ENCODE data around the gene AKAP3. TPM values are rescaled to one million over a fixed set of nuclear protein-coding genes. Genes with fewer than 3 reads are reported as not detected.
A peak's percentile ranks its signal among the peaks of the same experiment; 100 is the strongest.

Gene AKAP3
- total RNA-seq, 8 experiments from 2014 or later = 2.3 to 8.1 (median 4.7) TPM

DNA sequence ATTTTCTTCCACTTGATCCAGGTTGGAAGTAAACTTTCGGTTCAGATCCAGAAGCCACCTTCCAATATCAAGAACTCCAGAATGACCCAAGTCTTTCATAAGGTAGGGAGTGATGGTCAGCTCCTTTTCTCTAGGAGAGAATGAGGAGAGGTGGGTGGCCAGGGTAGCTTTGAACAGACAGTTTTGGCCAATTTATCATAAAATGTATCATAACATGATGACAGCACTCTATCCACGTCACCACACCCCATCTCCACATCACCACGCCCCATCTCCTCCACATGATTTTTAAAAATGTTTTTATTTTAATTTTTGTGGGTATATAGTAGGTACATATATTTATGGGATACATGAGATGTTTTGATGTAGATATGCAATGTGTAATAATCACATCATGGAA, 59.9 kb downstream of the AKAP3 start:
- Histone ChIP-seq H3K4me3 (no peak overlapping the region), H3K27ac (no peak overlapping the region), H3K4me1 (replicated peaks in 1 of 2) (no peaks in the 10 kb centered on the region)
- WGBS, 10 experiments = 56 to 100% (median 83%) methylated on average over 1 to 3 of the region's 3 CpGs; no CpG with 5 or more reads in 3 of the 10 experiments
- in situ Hi-C loops (cut with MboI; ENCODE audit: low pct_unique_long_range_greater_than_20kb in 2 of 9, low sequenced_read_pairs in 9 of 9, unreplicated experiment in 9 of 9) = no loop called here
- no peak for ATAC-seq (replicated peaks in 6 of 8)

DNA sequence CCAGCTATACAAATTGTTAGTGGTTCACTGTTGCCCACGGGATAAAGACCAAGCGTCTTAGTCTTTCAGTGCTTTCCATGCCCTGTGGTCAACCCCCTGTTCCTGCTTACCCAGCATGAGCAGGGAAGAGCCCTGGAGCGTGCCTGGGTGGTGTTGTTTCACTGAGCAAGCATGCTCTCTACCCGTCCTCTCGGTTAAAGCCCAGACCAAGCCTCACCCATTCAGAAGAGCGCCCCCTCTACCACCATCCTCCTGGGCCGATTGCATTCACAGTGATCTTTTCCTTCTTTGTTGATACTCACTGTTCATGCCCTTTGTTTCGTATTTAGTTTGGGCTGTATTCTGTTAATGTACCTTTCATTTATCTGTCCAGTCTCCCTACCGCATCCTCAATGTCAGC, 61.7 kb downstream of the AKAP3 start:
- Histone ChIP-seq H3K27ac (no peak overlapping the region), H3K4me3 (no peak overlapping the region), H3K4me1 (replicated peaks in 1 of 2) (no peaks in the 10 kb centered on the region)
- ATAC-seq (replicated peaks in 6 of 8) = peak in 1 of 8 experiments; percentile 58
- 25 to 80% (median 68%) methylated on average over 1 to 9 of the region's 9 CpGs; no CpG with 5 or more reads in 1 of the 10 experiments for WGBS, 10 experiments
- in situ Hi-C loops (cut with MboI; ENCODE audit: low pct_unique_long_range_greater_than_20kb in 2 of 9, low sequenced_read_pairs in 9 of 9, unreplicated experiment in 9 of 9) = no loop called here

DNA sequence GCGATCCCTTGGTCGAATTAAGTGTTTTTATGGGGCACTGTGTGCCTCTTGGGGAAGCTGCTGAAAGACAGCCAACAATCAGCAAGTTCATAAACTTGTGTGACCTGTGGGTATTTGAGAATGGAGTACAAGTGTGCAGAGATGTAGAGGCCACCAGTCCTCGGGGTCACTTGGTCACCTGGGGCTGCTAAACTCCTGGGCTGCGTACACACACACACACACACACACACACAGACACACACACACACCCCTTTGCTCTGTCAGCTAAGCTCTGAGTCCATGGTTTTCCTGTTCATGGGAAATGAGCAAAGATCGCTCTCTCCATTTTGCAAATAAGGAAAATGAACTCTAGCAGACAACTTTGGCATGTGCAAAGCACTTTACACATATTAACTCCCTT, 62.4 kb downstream of the AKAP3 start:
- in situ Hi-C loops (cut with MboI; ENCODE audit: low pct_unique_long_range_greater_than_20kb in 2 of 9, low sequenced_read_pairs in 9 of 9, unreplicated experiment in 9 of 9) = no loop called here
- WGBS, 10 experiments = 10 to 93% (median 59%) methylated on average over 1 to 3 of the region's 5 CpGs; no CpG with 5 or more reads in 4 of the 10 experiments
- no peaks in the 10 kb centered on the region for H3K4me1 ChIP-seq (replicated peaks in 1 of 2)

DNA sequence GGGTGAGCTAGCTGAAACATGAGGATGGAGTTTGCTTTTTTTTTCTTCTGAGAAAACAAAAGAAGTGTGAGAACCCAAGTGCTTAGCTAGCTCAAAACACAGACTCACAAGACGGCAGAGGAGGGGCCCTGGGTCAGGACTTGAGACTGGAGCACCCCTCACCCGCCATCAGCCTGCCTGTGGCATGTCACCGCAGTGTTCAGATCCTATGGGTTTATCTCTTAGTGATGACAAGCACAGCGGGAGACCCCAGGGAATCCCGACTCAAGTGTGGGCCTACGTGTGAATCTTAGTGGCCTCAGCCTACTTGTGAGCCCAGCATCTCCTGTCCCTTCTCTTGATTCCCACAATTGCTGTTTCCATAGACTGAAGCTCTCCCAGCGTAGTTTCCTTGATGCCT, 64.0 kb downstream of the AKAP3 start:
- ATAC-seq (replicated peaks in 6 of 8) = no peak
- H3K27ac ChIP-seq = no peak overlapping the region
- 46 to 100% (median 82%) methylated on average over 1 to 7 of the region's 7 CpGs; no CpG with 5 or more reads in 3 of the 10 experiments for WGBS, 10 experiments
- in situ Hi-C loops (cut with MboI; ENCODE audit: low pct_unique_long_range_greater_than_20kb in 2 of 9, low sequenced_read_pairs in 9 of 9, unreplicated experiment in 9 of 9) = no loop called here
- no peak overlapping the region for H3K4me3 ChIP-seq
- H3K4me1 ChIP-seq (replicated peaks in 1 of 2) = peaks cover 5% of the 10 kb centered on the region in 2 donors

More for the DNA sequence above, 62.4 kb downstream of the AKAP3 start:
- no peak overlapping the region for H3K4me3 ChIP-seq
- H3K27ac ChIP-seq = no peak overlapping the region
- ATAC-seq (replicated peaks in 6 of 8) = peak in 1 of 8 experiments; percentile 21

DNA sequence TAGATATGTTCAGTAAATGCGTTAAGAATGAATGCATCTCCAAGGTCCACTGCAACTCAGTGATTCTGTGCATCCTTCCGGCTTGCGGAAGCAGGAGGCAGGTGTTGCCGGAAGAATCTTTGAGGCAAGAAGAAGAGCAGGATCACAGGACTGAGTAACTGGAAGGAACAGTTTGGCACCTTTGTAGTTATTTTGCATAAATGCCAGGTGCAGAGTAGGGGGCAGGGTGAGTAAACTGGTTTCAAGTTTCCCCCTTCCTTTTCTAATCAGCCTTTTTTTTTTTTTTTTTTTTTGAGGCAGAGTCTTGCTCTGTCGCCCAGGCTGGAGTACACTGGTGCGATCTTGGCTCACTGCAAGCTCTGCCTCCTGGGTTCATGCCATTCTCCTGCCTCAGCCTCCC, 64.6 kb downstream of the AKAP3 start:
- ATAC-seq (replicated peaks in 6 of 8) = no peak
- WGBS, 10 experiments = 60 to 100% (median 93%) methylated on average over 1 to 4 of the region's 6 CpGs; no CpG with 5 or more reads in 1 of the 10 experiments
- H3K4me1 ChIP-seq (replicated peaks in 1 of 2) = peaks cover 5% of the 10 kb centered on the region in 2 donors
- H3K27ac ChIP-seq = no peak overlapping the region
- in situ Hi-C loops (cut with MboI; ENCODE audit: low pct_unique_long_range_greater_than_20kb in 2 of 9, low sequenced_read_pairs in 9 of 9, unreplicated experiment in 9 of 9) = no loop called here
- no peak overlapping the region for H3K4me3 ChIP-seq

DNA sequence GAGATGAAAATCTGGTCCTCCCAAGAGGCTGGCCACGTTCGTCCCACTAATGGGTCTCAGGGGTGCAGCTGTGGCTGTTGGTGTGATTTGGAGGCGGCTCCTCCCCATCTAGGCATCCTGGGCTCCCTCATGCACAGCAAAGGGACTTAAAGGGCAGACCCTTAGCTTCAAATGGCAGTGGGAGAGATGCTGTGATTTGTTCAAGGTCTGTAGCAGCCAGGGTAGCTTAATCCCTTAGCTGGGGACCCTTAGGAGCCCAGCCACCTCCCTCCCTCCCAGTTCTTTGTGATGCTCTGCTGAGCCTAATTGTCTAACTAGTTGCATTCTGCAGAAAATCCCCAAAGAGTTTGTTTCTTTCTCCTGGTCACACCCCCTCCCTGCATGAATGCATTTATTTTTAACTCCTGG, 68.6 kb downstream of the AKAP3 start:
- Histone ChIP-seq H3K4me3 (no peak overlapping the region), H3K4me1 (replicated peaks in 1 of 2) (peaks cover 5% of the 10 kb centered on the region in 2 donors), H3K27ac (no peak overlapping the region)
- WGBS, 10 experiments = 0 to 83% (median 60%) methylated on average over 1 of the region's 3 CpGs; no CpG with 5 or more reads in 7 of the 10 experiments
- ATAC-seq (replicated peaks in 6 of 8) = peak in 3 of 8 experiments; percentile 43 to 56 (median 51)
- in situ Hi-C loops (cut with MboI; ENCODE audit: low pct_unique_long_range_greater_than_20kb in 2 of 9, low sequenced_read_pairs in 9 of 9, unreplicated experiment in 9 of 9) = no loop called here

DNA sequence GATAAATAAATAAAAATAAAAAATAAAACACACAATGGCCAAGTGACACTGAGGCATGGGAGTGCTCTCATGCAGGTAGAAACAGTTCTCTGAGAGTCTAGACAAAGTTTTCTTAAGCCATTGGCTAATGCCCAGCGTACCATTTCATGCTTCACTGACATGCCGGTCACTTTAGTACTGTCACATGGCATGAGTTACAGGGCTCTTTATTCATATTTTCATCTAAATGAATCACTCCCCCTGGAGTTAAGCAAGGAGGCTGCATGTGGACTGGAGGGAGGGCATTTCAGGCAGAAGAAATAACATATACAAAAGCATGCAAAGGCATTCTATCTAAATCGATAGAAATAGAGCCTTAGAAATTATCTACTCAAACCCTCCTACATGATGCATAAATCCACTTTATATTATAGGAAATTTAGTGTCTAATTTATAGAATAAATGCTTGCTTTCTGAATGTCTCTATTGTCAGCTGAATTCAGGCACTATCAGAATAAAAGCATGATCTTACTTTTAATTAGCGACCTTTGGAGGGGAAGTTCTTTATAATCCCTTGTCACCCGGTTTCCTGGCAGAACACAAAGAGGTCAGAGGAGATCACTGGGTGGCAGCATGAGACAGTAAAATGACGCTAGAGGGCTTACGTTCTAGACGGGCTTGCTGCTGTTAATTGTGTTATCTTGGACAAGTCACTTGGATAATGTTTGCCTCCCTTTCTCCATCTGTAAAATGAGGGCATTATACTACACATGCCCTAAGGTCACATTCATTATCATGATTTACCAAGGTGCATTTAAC, 69.3 kb downstream of the AKAP3 start:
- 10 to 90% (median 62%) methylated on average over 2 to 8 of the region's 8 CpGs for WGBS, 10 experiments
- peak in 4 of 8 experiments; percentile 33 to 88 (median 79) for ATAC-seq (replicated peaks in 6 of 8)
- Histone ChIP-seq H3K4me3 (no peak overlapping the region), H3K4me1 (replicated peaks in 1 of 2) (peaks cover 5% of the 10 kb centered on the region in 2 donors), H3K27ac (no peak overlapping the region)
- in situ Hi-C loops (cut with MboI; ENCODE audit: low pct_unique_long_range_greater_than_20kb in 2 of 9, low sequenced_read_pairs in 9 of 9, unreplicated experiment in 9 of 9) = no loop called here

DNA sequence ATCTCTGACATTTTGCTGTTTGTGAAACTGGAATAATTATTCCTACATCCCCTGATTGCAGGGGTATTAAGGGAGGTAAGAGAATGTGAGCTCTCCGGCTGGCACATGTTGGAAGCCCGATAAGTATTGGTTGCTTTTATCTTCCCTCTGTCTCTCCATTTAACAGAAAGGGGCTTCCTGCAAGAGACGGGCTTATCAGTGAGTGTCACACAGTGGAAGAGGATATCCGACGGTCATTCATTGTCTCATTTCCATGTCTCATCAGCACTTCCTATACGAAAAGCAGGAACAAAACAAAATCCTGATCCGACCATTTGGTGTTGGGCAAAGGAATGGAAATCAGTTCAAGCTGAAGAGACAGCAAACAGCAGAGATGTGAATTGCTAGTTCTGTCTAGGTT, 76.2 kb downstream of the AKAP3 start:
- 68 to 100% (median 98%) methylated on average over 1 to 7 of the region's 7 CpGs; no CpG with 5 or more reads in 2 of the 10 experiments for WGBS, 10 experiments
- H3K27ac ChIP-seq = no peak overlapping the region
- in situ Hi-C loops (cut with MboI; ENCODE audit: low pct_unique_long_range_greater_than_20kb in 2 of 9, low sequenced_read_pairs in 9 of 9, unreplicated experiment in 9 of 9) = loop anchor here in 2 of 9 experiments (25.0 kb wide), 1 partner anchor 190 kb away; no protein-coding TSS in a partner anchor
- no peaks in the 10 kb centered on the region for H3K4me1 ChIP-seq (replicated peaks in 1 of 2)
- no peak overlapping the region for H3K4me3 ChIP-seq
- no peak for ATAC-seq (replicated peaks in 6 of 8)

DNA sequence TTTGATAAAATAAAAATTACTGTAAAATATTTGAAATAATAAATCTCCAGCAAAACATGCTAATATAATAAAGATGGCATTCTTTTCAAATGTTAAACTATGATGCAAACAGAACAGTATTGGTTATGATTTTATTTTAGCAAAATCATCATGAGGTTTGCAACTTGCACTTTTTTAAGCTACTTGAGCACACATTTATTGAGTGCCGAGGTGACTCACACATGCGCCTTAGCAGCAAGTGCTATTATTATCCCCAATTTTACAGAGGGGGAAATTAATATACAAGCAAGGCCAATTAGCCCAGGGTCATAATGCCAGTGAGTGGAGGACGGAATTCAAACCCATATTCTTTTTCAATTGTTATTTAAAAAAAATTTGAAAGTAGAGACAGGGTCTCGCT, 79.6 kb downstream of the AKAP3 start:
- no peak overlapping the region for H3K27ac ChIP-seq
- in situ Hi-C loops (cut with MboI; ENCODE audit: low pct_unique_long_range_greater_than_20kb in 2 of 9, low sequenced_read_pairs in 9 of 9, unreplicated experiment in 9 of 9) = loop anchor here in 2 of 9 experiments (25.0 kb wide), 1 partner anchor 193 kb away; no protein-coding TSS in a partner anchor
- no peak for ATAC-seq (replicated peaks in 6 of 8)
- no peaks in the 10 kb centered on the region for H3K4me1 ChIP-seq (replicated peaks in 1 of 2)
- WGBS, 10 experiments = 81 to 100% (median 96%) methylated on average over 2 to 4 of the region's 4 CpGs; no CpG with 5 or more reads in 3 of the 10 experiments
- H3K4me3 ChIP-seq = no peak overlapping the region

DNA sequence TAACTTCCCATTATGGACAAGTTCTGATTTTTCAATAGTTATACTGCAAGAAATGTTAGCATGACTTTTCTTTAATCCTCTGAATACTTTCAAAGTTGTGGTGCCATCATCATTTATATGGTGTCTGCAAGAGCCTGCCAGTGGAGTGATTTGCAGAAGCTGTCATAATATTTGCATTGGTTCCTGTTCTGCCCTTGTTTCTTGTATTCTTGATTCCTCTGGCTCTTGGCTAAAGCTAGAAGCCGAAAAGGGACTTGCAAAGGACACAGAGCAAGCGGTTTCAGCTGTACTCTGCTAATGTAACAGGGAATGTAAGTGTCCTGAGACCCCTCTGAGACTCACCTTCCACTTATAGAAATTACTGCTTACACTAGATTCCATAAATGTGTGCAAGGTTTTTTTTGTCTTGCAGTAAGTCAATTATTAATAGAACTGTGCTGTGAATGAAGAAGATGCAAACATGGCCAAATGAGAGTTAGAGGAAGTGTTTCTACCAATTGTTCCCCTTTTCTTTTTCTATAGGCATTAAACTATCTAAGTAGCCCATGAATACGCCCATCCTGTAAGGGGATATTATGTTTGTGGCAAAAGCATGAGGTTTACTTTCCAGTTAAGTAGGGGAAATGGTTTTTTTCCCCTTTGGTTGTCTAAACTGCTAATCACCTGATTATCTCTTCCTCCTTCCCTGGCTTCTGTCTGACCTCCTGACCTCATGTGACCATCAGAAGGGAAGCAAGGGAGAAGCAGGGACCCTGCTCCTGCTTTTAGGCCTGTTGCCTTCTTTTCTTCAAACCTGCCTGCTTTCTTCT, 81.6 kb downstream of the AKAP3 start:
- ATAC-seq (replicated peaks in 6 of 8) = no peak
- Histone ChIP-seq H3K4me3 (no peak overlapping the region), H3K4me1 (replicated peaks in 1 of 2) (peaks cover 7 to 10% of the 10 kb centered on the region in 2 donors), H3K27ac (no peak overlapping the region)
- WGBS, 10 experiments = 34 to 100% (median 79%) methylated on average over 1 to 3 of the region's 3 CpGs; no CpG with 5 or more reads in 1 of the 10 experiments
- in situ Hi-C loops (cut with MboI; ENCODE audit: low pct_unique_long_range_greater_than_20kb in 2 of 9, low sequenced_read_pairs in 9 of 9, unreplicated experiment in 9 of 9) = loop anchor here in 2 of 9 experiments (25.0 kb wide), 1 partner anchor 195 kb away; no protein-coding TSS in a partner anchor

DNA sequence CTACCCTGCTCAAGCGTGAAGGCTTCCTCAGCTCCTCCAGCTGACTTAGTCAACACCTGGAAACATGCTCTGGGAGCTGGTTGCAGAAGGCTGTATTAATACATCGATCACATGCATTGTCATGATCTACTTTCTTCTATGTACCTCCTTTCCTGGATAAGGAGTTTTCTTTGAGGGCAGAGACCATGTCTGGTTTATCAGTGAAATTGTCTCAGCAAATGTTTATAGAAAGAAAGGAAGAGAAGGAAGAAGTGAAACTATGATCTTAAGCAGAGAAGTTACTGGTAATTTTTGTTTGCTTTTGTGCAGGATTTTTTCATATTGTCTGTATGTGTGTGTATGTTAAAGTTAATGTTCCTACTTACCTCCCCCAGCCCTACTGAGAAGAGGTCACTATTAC, 82.4 kb downstream of the AKAP3 start:
- Histone ChIP-seq H3K4me1 (replicated peaks in 1 of 2) (peaks cover 10 to 16% of the 10 kb centered on the region in 2 donors), H3K27ac (no peak overlapping the region), H3K4me3 (no peak overlapping the region)
- 40 to 100% (median 90%) methylated on average over 1 to 2 of the region's 2 CpGs for WGBS, 10 experiments
- no peak for ATAC-seq (replicated peaks in 6 of 8)
- in situ Hi-C loops (cut with MboI; ENCODE audit: low pct_unique_long_range_greater_than_20kb in 2 of 9, low sequenced_read_pairs in 9 of 9, unreplicated experiment in 9 of 9) = loop anchor here in 2 of 9 experiments (25.0 kb wide), 1 partner anchor 196 kb away; no protein-coding TSS in a partner anchor

All from motor neuron (in vitro differentiated cells).